HG02571 (cell line): ENCODE measurements around the gene PRDX5.

Experiments
- ATAC-seq: cut with Tn5 transposase; IDR thresholded peaks from one replicate; pipeline ENCODE4 v1.9.1; 2021; ENCODE audit warnings: mild to moderate bottlenecking, moderate library complexity; ENCODE audit not compliant: unreplicated experiment

PRDX5 gene

GRCh38 chr11:64343767-64344559 is 26.0 kb downstream of the PRDX5 start:
- no peak for ATAC-seq

DNA sequence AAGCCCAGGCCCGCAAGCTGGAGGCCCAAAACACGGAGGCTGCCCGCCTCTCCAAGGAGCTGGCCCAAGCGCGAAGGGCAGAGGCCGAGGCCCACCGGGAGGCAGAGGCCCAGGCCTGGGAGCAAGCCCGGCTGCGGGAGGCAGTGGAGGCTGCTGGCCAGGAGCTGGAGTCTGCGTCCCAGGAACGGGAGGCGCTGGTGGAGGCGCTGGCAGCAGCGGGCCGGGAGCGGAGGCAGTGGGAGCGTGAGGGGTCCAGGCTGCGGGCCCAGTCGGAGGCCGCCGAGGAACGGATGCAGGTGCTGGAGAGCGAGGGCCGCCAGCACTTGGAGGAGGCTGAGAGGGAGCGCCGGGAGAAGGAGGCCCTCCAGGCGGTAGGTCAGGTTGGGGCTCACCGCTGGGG is 26.9 kb downstream of the PRDX5 start:
- no peak for ATAC-seq

DNA sequence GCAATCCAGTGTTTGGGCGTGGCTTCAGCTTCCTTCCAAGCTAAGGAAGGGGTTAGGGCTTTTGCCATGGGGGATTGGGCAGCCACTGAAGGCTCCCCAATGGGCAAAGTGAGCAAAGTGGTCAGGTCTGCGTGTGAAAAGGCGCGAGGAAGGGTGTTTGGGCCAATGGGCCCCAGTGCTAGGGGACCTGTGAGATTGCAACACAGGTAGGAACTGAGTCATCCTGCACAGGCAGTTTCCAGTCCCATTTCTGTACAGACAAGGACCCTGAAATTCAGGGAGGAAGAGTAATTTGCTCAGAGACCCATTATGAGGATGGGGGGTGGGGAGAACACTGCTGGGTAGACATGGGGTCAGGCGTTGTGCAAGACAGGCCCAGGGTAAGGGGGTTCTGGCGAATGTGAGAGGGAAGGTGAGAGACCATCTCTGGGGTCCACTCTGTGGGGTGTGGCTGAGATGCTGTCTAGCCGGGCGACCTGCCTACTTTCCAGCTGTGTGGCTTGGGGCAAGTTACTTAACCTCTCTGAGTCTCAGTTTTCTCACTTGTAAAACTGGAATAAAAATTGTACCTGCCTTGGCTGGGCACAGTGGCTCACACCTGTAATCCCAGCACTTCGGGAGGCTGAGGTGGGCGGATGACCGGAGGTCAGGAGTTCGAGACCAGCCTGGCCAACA is 29.4 kb downstream of the PRDX5 start:
- no peak for ATAC-seq

DNA sequence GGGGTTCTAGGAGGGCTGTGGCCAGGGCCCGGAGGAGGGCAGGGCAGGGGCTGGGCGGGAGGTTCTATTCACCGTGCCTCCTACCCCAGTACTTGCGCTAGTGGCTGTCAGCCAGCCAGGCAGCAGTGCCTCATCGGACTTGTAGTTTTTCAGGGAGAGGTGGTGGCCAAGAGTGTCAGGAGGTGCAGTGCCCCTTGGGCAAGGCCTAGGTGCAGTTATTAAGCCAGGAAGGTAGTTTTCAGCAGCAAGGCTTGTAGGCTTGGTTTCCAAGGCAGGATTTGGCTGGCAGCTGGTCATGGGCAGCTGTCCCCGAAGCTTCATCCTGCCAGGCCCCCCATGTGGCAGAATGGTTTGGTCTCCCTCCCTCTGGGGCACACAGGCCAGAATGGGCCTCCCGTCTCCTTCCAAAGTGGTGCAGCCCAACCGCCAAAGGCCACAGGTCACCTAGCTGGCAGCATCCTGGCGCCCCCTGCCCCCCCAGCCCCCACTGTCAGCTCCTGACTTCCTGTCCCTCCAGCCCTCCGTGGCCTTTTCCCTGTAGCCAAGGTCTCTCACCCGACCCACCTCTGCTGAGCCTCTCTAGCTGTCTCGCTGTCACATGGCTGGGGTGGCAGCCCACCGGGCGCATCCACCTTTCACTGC is 30.6 kb downstream of the PRDX5 start:
- ATAC-seq: no peak

DNA sequence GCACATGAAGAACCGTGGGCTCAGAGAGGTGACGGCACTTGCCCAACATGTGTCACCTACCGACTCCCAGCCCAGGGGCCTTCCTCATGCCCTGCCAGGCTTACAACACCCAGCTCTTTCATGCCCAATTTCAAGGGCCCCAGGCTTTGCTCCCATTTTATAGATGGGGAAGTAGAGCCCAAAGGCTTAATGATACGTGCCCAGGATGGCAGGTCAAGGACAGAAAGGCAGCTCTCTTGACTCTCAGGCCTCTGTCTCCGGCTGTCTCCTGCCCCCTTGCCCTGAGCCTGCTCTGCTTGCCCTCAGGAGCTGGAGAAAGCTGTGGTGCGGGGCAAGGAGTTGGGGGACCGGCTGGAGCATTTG is 31.1 kb downstream of the PRDX5 start:
- ATAC-seq: no peak

DNA sequence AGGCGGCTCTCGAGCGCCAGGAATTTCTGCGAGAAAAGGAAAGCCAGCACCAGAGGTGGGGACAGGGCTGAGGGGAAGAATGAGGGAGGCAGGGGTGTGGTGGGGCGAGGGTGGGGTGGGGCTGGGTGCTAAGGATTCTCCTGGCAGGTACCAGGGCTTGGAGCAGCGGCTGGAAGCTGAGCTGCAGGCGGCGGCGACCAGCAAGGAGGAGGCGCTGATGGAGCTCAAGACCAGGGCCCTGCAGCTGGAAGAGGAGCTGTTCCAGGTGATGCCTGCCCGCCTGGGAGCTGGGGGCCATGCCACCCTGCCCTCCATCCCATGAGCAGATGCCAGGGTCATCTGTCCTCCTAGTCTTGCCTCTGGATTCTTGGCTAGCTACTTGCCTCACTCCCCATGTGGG is 31.5 kb downstream of the PRDX5 start:
- ATAC-seq: no peak

GRCh38 chr11:64351136-64351631 is 33.3 kb downstream of the PRDX5 start:
- no peak for ATAC-seq

- ATAC-seq: no peak
Measured at GRCh38 chr11:64352099-64352994, 34.4 kb downstream of the PRDX5 start.

DNA sequence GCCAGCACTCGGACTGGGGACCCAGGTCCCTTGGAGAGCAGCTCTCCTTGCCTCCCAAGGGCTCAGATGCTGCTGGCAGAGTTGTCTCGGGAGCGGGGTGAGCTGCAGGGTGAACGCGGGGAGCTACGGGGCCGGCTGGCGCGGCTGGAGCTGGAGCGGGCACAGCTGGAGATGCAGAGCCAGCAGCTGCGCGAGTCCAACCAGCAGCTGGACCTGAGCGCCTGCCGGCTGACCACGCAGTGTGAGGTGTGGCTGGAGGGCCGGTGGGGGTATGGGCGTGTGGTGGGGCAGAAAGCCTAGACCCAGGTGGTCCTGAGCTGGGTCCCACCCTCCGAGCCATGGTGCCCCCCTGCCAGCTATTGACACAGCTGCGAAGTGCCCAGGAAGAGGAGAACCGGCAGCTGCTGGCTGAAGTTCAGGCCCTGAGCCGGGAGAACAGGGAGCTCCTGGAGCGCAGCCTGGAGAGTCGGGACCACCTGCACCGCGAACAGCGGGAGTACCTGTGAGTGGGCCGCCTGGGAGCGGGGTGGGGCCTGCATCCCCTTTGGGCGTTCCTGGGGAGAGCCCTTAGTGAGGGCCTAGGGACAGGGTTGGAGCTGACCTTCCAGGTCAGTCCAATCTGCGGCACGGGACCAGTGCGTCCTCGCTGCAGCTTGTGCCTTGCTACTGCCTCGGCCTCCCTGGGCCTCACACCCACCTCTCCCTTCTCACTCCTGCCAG is 35.2 kb downstream of the PRDX5 start:
- no peak for ATAC-seq

DNA sequence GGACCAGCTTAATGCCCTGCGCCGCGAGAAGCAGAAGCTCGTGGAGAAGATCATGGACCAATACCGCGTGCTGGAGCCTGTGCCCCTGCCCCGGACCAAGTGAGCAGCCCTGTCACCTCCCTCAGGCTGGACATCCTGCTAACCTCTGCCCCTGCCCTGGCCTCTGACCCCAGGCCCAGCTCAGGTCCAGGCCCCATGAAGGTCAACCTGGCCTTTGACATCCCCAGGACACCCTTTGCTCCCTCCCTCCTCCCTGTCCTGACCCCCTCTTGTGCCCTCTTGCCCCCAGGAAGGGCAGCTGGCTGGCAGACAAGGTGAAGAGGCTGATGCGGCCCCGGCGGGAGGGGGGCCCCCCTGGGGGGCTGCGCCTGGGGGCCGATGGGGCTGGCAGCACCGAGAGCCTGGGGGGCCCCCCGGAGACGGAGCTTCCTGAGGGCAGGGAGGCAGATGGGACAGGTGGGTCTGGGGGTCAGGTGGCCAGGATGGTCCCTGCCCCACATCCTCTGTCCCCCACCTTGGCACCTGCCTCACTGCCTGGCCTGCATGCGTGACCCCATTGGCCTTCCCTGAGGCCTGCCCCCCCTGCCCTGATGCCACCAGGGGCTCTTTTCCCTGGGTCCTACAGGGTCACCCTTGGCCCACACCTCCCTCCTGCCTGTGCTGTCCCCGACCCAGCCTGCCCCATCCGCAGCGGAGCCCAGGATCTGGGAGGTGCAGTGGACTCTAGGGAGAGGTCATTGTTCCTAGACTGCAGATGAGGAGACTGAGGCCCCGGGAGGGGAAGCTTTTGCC is 36.0 kb downstream of the PRDX5 start:
- no peak for ATAC-seq

DNA sequence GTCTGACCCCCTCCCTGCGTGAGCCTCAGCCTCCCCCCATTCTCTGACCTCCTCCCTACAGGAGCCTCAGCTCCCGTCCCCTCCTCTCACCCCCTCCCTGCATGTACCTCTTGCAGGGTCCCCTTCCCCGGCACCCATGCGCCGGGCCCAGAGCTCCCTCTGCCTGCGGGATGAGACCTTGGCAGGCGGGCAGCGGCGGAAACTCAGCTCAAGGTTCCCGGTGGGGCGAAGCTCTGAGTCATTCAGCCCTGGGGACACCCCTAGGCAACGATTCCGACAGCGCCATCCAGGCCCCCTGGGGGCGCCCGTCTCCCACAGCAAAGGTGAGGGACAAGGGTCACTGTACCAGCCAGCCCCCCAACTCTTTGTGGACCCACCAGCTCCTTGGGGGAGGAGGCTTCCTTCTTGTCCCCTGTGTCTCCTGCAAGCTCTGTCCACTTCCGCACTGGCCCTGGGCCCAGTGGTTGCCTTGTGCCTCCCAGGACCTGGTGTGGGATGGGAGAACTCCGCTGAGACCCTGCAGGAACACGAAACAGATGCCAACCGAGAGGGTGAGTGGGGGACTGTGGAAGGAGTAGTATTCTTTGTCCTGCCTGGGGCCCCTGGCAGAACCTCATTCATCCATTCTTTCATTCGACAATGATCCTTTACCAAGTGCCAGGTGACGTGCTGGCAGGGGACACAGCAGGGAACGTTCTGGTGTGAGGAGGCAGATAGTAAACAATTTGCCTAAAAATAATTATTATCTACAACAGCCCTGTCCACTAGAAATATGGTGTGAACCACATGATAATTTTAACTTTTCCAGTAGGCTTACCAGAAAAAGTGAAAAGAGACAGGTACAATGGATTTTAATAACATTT is 37.4 kb downstream of the PRDX5 start:
- ATAC-seq: no peak

DNA sequence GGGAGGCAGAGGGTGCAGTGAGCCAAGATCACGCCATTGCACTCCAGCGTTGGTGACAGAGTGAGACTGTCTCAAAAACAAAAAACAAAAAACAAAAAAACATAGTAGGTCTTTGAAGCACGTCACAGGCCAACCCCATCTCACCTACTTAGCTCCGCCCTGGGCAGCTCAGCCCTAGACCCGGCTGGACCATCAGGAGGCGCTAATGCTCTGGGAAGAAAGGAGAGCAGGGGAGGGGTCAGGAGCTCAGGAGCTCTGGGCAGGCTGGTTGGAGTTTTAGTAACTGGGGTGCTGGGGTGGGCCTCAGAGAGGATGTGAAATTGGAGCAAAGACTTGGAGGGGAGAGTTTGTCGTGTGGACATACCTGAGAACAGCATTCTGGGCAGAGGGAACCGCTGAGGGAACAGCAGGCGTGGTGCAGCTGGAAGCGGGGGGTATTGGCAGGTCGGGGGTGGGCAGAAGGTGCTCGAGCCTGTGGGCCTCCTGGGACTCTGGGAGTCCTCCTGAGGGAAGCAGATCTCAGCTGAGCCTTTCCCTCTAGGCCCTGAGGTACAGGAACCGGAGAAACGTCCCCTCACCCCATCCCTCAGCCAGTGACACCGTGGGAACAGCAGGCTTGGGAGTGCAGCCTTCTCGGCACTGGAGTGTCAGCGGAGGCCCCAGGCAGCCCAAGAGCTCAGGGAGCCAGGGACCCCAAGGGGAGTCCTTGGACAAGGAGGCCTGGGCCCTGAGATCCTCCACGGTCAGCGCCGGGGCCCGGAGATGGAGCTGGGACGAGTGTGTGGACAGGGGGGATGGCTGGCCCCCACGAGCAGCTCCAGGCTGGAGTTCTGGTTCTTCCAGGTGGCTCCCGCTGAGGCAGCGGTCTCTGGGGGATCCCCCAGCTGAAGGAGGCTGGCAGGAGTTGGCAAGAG is 38.8 kb downstream of the PRDX5 start:
- no peak for ATAC-seq

DNA sequence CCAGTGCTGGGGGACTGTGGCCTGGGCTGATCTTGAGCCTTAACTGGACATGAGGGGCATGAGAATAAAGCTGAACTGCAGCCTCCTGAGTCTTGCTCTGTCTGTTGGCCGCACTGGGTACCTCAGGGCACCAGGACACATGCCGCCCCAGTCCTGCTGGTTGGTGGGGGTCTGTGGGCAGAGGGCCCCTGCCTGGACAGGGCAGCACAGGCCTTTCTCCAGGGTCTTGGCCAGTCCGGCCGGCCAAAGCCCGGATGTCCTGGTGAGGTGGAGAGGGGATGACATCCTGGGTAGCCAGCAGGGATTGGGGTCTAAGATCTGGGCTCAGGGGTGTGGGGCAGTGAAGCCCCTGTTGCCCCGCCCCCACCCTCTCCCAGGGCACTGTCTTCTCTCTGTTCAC is 39.5 kb downstream of the PRDX5 start:
- no peak for ATAC-seq

- no peak for ATAC-seq
Measured at GRCh38 chr11:64357904-64358535, 40.1 kb downstream of the PRDX5 start.

DNA sequence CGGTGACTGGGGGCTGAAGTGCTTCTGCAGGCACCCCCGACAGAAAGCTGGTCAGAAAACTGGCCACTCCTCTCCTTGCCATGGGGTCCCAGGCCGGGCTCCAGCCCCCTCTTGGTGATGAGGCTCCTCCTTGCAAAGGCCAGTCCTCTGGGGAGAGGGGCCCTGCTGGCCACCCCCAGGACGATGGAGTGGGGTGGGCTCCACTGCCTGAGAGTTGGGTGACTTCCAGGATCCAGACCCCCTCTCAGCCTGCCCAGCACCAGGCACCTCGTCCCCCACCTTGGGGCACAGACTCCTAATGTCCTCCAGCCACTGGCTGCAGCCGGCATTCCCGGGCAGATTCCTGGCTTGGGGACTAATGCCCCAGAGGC is 40.6 kb downstream of the PRDX5 start:
- no peak for ATAC-seq

DNA sequence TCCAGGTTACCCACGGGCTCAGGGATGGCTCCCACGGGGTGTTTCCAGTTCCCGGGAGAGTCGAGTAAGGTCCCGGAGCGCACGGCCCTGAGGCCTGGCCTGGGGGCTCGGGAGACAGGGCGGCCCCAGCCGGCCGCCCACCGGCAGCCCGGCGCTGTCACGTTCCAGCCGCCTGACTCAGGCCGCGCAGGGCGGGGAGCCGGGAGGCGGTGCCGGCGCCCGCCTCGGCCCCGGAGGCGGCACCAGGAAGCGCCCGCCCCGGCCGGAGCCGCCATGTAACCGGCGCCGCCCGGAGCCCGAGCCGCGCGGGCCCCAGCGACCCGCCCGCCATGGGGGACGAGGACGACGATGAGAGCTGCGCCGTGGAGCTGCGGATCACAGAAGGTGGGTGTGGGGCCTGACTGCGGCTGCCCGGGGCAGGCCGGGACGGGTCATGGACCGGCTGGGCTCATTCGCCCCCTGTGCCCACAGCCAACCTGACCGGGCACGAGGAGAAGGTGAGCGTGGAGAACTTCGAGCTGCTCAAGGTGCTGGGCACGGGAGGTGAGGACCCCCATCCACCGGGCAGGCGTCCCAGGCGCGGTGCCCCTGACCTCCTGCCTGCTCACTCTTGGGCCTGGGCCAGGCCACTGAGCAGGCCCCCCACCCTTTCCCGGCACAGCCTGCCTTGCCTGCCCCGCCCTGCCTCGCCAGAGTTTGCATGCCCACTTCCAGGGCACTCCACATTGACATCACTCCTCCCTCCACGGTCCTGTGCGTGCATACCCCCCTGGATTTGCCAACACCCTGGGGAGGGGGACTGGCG is 41.2 kb downstream of the PRDX5 start, which contains the start of gene RPS6KA4:
Gene RPS6KA4 (plus strand): TSS at position 256 of the 805 bp plus-strand sequence. CDS start 74 bp downstream, at position 330.
- peak; percentile 44 for ATAC-seq
